HepG2 (cell line): Measurements from ENCODE around the gene PMVK. TPM values are rescaled to one million over a fixed set of nuclear protein-coding genes. Genes with fewer than 3 reads are reported as not detected.
A peak's percentile ranks its signal among the peaks of the same experiment; 100 is the strongest.

Experiments used
- ATAC-seq: fragments of 200-7000 bp; cut with Tn5 transposase; 3 replicates; pipeline ENCODE4 v1.9.1; 2020; ENCODE audit warnings: mild to moderate bottlenecking, moderate library complexity
- BruUV-seq: library from RNA; stranded (reverse); fragments of 400-500 nt; replicated peaks from 2 replicates; lab custom pipeline; 2021; lab: Mats Ljungman, UMichigan
- CTCF ChIA-PET: fragments of 300-600 bp; formaldehyde crosslinking; extraction: SDS; loops from one replicate; lab custom pipeline; 2021; ENCODE audit warnings: low total read pairs, inconsistent platforms, low intra/inter-chr PET ratio; lab: Yijun Ruan, JAX
- POLR2A ChIA-PET: fragments of 350-600 bp; sonication (Branson Sonifier 250); formaldehyde crosslinking; loops from one replicate; lab custom pipeline; 2020; ENCODE audit warnings: antibody characterized with exemption, inconsistent platforms; lab: Yijun Ruan, JAX
- DNase-seq: peaks from one replicate; pipeline ENCODE4 v3.0.0-alpha.2; 2015; ENCODE audit warnings: low spot score
- FAIRE-seq: peaks from 3 replicates; lab custom pipeline; 2011; peaks lifted over from hg19 to GRCh38; lab: Jason Lieb, UNC
- H2AFZ ChIP-seq: one replicate; pipeline ENCODE4 v1.6.1; 2011; ENCODE audit warnings: low read length, inconsistent platforms
- H3K27ac ChIP-seq: fragments of 300-600 bp; 3 replicates; pipeline ENCODE4 v1.8.0; 2011; ENCODE audit warnings: mixed run types, mild to moderate bottlenecking, mixed read lengths, low read length, inconsistent platforms; ENCODE audit not compliant: insufficient read depth; ENCODE audit errors: extremely low read length
- H3K27me3 ChIP-seq, 2 experiments: fragments of 200-600 bp in 1 of 2; 2 replicates in 1 of 2; 3 replicates in 1 of 2; pipeline versions ENCODE4 v1.6.0 to v1.8.0; 2011; ENCODE audit warnings: low read length in 2 of 2, mild to moderate bottlenecking in 2 of 2, moderate library complexity in 2 of 2, inconsistent platforms in 1 of 2; ENCODE audit not compliant: insufficient read depth in 2 of 2, control insufficient read depth in 1 of 2
- H3K36me3 ChIP-seq, 2 experiments: fragments of 200-600 bp in 1 of 2; replicated peaks in 1 of 2; 2 replicates in 1 of 2; 3 replicates in 1 of 2; pipeline versions ENCODE4 v1.5.1 to v1.8.0; 2011; ENCODE audit warnings: low read length in 2 of 2, inconsistent platforms in 1 of 2; ENCODE audit not compliant: insufficient read depth in 2 of 2, control insufficient read depth in 1 of 2
- H3K4me1 ChIP-seq: 2 replicates; pipeline ENCODE4 v1.5.1; 2012; ENCODE audit warnings: low read length, inconsistent platforms; ENCODE audit not compliant: insufficient read depth
- H3K4me2 ChIP-seq: 2 replicates; pipeline ENCODE4 v1.6.0; 2011; ENCODE audit warnings: low read depth, low read length, inconsistent platforms
- H3K4me3 ChIP-seq, 3 experiments: fragments of 200-600 bp in 1 of 3; sonication (generic), shearing (Covaris generic) in 1 of 3; replicated peaks in 1 of 3; 2 replicates each; pipeline ENCODE4 v1.5.1; 2011 to 2016; ENCODE audit warnings: low read length in 3 of 3, inconsistent platforms in 2 of 3, low read depth in 2 of 3, mild to moderate bottlenecking in 2 of 3, control low read depth in 1 of 3, mixed read lengths in 1 of 3; ENCODE audit not compliant: insufficient read depth in 1 of 3
- H3K79me2 ChIP-seq: one replicate; pipeline ENCODE4 v1.6.1; 2011; ENCODE audit warnings: low read length, inconsistent platforms; ENCODE audit not compliant: insufficient read depth
- H3K9ac ChIP-seq: 2 replicates; pipeline ENCODE4 v1.6.0; 2011; ENCODE audit warnings: mild to moderate bottlenecking, low read depth, low read length, inconsistent platforms; ENCODE audit not compliant: insufficient read depth
- H3K9me3 ChIP-seq: 2 replicates; pipeline ENCODE4 v1.5.1; 2012; ENCODE audit warnings: mild to moderate bottlenecking, low read length
- H4K20me1 ChIP-seq: 2 replicates; pipeline ENCODE4 v1.6.0; 2011; ENCODE audit warnings: inconsistent platforms, mild to moderate bottlenecking, low read length, moderate library complexity; ENCODE audit not compliant: insufficient read depth
- BORCS8-MEF2B ChIP-seq: sonication (generic); formaldehyde crosslinking; IDR thresholded peaks from 2 replicates; pipeline ENCODE4 v1.8.0; 2022; ENCODE audit warnings: mild to moderate bottlenecking, missing genetic modification reagents
- CBX1 ChIP-seq: IDR thresholded peaks from one replicate; pipeline ENCODE4 v1.6.1; 2016; ENCODE audit warnings: antibody characterized with exemption, low read depth
- ELF4 ChIP-seq: sonication (generic); formaldehyde crosslinking; IDR thresholded peaks from 2 replicates; pipeline ENCODE4 v1.5.0; 2020; ENCODE audit warnings: missing genetic modification reagents, mild to moderate bottlenecking, moderate library complexity, borderline replicate concordance
- EP300 ChIP-seq, 3 experiments: sonication (generic) in 1 of 3; formaldehyde crosslinking in 1 of 3; IDR thresholded peaks; 2 replicates each; pipeline versions ENCODE4 v1.5.1 to v1.6.1; 2011 to 2020; ENCODE audit warnings: low read depth in 2 of 3, low read length in 2 of 3, borderline replicate concordance in 1 of 3, improper control_type of control experiment in 1 of 3, mild to moderate bottlenecking in 1 of 3, missing genetic modification reagents in 1 of 3, moderate library complexity in 1 of 3
- GTF2F1 ChIP-seq: fragments of 150-350 bp; IDR thresholded peaks from 2 replicates; pipeline ENCODE4 v1.6.1; 2014; ENCODE audit warnings: low read length
- HHEX ChIP-seq: IDR thresholded peaks from 2 replicates; pipeline ENCODE4 v1.6.1; 2016; ENCODE audit warnings: control low read depth
- HMG20A ChIP-seq: IDR thresholded peaks from 2 replicates; pipeline ENCODE4 v1.6.1; 2016; ENCODE audit warnings: borderline replicate concordance
- KLF6 ChIP-seq: IDR thresholded peaks from 2 replicates; pipeline ENCODE4 v1.8.0; 2016; ENCODE audit warnings: missing biosample characterization, missing genetic modification reagents
- KMT2B ChIP-seq: IDR thresholded peaks from 2 replicates; pipeline ENCODE4 v1.6.1; 2016; ENCODE audit warnings: missing genetic modification reagents, missing compliant biosample characterization
- MXD4 ChIP-seq: IDR thresholded peaks from 2 replicates; pipeline ENCODE4 v1.6.1; 2016; ENCODE audit warnings: mild to moderate bottlenecking, missing biosample characterization, missing genetic modification reagents
- NFIB ChIP-seq: sonication (generic); formaldehyde crosslinking; IDR thresholded peaks from 2 replicates; pipeline ENCODE4 v1.9.0; 2021; ENCODE audit warnings: missing genetic modification reagents, mild to moderate bottlenecking, borderline replicate concordance
- NR0B2 ChIP-seq: sonication (generic); formaldehyde crosslinking; IDR thresholded peaks from 2 replicates; pipeline ENCODE4 v1.4.0; 2020; ENCODE audit warnings: mild to moderate bottlenecking, missing genetic modification reagents
- RBM39 ChIP-seq: fragments of 200-400 bp; formaldehyde crosslinking; IDR thresholded peaks from one replicate; pipeline ENCODE4 v1.6.1; 2018; ENCODE audit warnings: antibody characterized with exemption, mild to moderate bottlenecking, low read depth, low read length; ENCODE audit not compliant: poor library complexity, severe bottlenecking
- REXO4 ChIP-seq: sonication (generic); formaldehyde crosslinking; IDR thresholded peaks from 2 replicates; pipeline ENCODE4 v1.8.0; 2022; ENCODE audit warnings: missing genetic modification reagents, mild to moderate bottlenecking, borderline replicate concordance
- TFDP1 ChIP-seq: IDR thresholded peaks from 2 replicates; pipeline ENCODE4 v1.6.1; 2016; ENCODE audit warnings: missing compliant biosample characterization, missing genetic modification reagents, borderline replicate concordance
- UBTF ChIP-seq: sonication (generic); formaldehyde crosslinking; IDR thresholded peaks from 2 replicates; pipeline ENCODE4 v1.4.0; 2020; ENCODE audit warnings: mild to moderate bottlenecking, missing genetic modification reagents
- YEATS4 ChIP-seq: sonication (generic); formaldehyde crosslinking; IDR thresholded peaks from 2 replicates; pipeline ENCODE4 v1.4.0; 2020; ENCODE audit warnings: missing genetic modification reagents, borderline replicate concordance
- ZBTB7B ChIP-seq: sonication (generic); formaldehyde crosslinking; IDR thresholded peaks from 2 replicates; pipeline ENCODE4 v1.4.0; 2020; ENCODE audit warnings: missing genetic modification reagents
- ZNF205 ChIP-seq: IDR thresholded peaks from 2 replicates; pipeline ENCODE4 v1.6.1; 2018; ENCODE audit warnings: missing biosample characterization, missing genetic modification reagents
- ZNF562 ChIP-seq: sonication (generic); formaldehyde crosslinking; IDR thresholded peaks from 2 replicates; pipeline ENCODE4 v1.8.0; 2022; ENCODE audit warnings: missing genetic modification reagents, borderline replicate concordance
- WGBS: methylation state at CpG from one replicate; pipeline ENCODE4 v1.1.6; 2017; ENCODE audit warnings: low lambda C conversion rate; 5-methylcytosine and 5-hydroxymethylcytosine counted together
- in situ Hi-C: cut with HindIII; loops from 2 replicates; pipeline ENCODE4 v1.10.0; 2017; ENCODE audit warnings: low pct_unique_long_range_greater_than_20kb; ENCODE audit not compliant: extremely low pct_ligation_motif_present
- intact Hi-C: fragments of 100-400 bp; cut with micrococcal nuclease; formaldehyde crosslinking; loops from one replicate; pipeline ENCODE4 v1.10.0; 2022; ENCODE audit not compliant: unreplicated experiment
- polyA plus RNA-seq, 8 experiments: library from polyadenylated mRNA; depleted of rRNA in 3 of 8; stranded (reverse) in 7 of 8; unstranded in 1 of 8; fragments of >200 nt; fragmentation: Illumina TruSeq in 4 of 8; extraction: Trizol in 4 of 8; gene quantifications; 2 replicates each; pipeline versions ENCODE4 v1.2.1 to v1.2.3, GENCODE V29; 2011 to 2016; ENCODE audit warnings: low read depth in 4 of 8, missing spikeins in 1 of 8, mixed read lengths in 1 of 8; ENCODE audit not compliant: insufficient read depth in 1 of 8
- total RNA-seq, 5 experiments: library from RNA; depleted of rRNA; stranded (reverse); fragments of >200 nt; fragmentation: Illumina TruSeq; extraction: Trizol; gene quantifications; 2 replicates each; pipeline ENCODE4 v1.2.3, GENCODE V29; 2016; ENCODE audit warnings: low read depth in 1 of 5

Gene PMVK
- total and polyA plus RNA-seq, 2 of the 13 experiments (the other 11 are each of a cell fraction or from before 2014, with no cell fraction given): 3.9 to 12.6 TPM

- WGBS: 1% methylated on average over 39 of the region's 47 CpGs
- TF ChIP-seq UBTF (CRISPR knock-in tag) (no peak; the same call in 1 of the 2 replicates), GTF2F1 (no peak), HMG20A (CRISPR knock-in tag) (no peak), KMT2B (peak; percentile 80), KLF6 (CRISPR knock-in tag) (no peak; the same call in none of the 2 replicates), HHEX (CRISPR knock-in tag) (no peak), MXD4 (CRISPR knock-in tag) (peak; percentile 100), EP300 (IDR thresholded peaks at IDR 0.05; ENCODE audit: low read depth in 2 of 2, low read length in 2 of 2) (peak; percentile 8 to 23; a peak in 1 of 4 replicates), EP300 (CRISPR knock-in tag; IDR thresholded peaks at IDR 0.05; ENCODE audit: borderline replicate concordance) (no peak), REXO4 (CRISPR knock-in tag) (no peak; the same call in 1 of the 2 replicates), RBM39 (peak; percentile 61), NR0B2 (no peak; the same call in 1 of the 2 replicates), YEATS4 (CRISPR knock-in tag) (peak; percentile 17; the same call in 1 of the 2 replicates), ELF4 (CRISPR knock-in tag) (peak; percentile 69), BORCS8-MEF2B (CRISPR knock-in tag) (peak; percentile 91), ZNF205 (CRISPR knock-in tag) (no peak), ZBTB7B (peak; percentile 49), CBX1 (peak; percentile 20), TFDP1 (peak; percentile 99), NFIB (CRISPR knock-in tag) (no peak), ZNF562 (CRISPR knock-in tag) (no peak)
Measured at GRCh38 chr1:154974102-154974807, 37.7 kb upstream of the PMVK start, which contains the start of gene CKS1B. Gene CKS1B (plus strand): TSS chr1:154974681. CDS start chr1:154974746, 65 bp downstream.

More at GRCh38 chr1:154974102-154974807, 37.7 kb upstream of the PMVK start, which contains the start of gene CKS1B:
- peaks cover 0 to 13% of the 10 kb centered on the region in 2 experiments; a peak in 3 of 5 replicates for H3K36me3 ChIP-seq
- H2AFZ ChIP-seq: no peak within 1 kb of the TSS
- peak; percentile 83 for ATAC-seq
- ChIA-PET POLR2A (interaction anchor here (1.0 to 6.6 kb wide), 21 partner anchors 10 to 161 kb away, joined by 3 to 148 read pairs (median 11); partner anchors contain the start of genes ADAM15, FLAD1, LENEP and PBXIP1), CTCF (interaction anchor here (1.1 kb wide), 1 partner anchor 44 kb away, joined by 3 read pairs; no protein-coding TSS in a partner anchor)
- in situ Hi-C loops: no loop called here
- no peaks in the 10 kb centered on the region for H3K9me3 ChIP-seq
- H3K4me3 ChIP-seq: peak within 1 kb of the TSS; percentile 67 to 84 (median 72)
- H3K4me1 ChIP-seq: peaks cover 62% of the 10 kb centered on the region
- H3K4me2 ChIP-seq: peak within 1 kb of the TSS; percentile 100
- FAIRE-seq: peak; percentile 99
- H3K27me3 ChIP-seq: no peaks in the 10 kb centered on the region; a peak in 1 of 5 replicates
- peak; percentile 100 for DNase-seq
- peaks cover 65% of the 10 kb centered on the region for H3K79me2 ChIP-seq
- intact Hi-C loops: loop anchor here (2.0 kb wide), 1 partner anchor 89 kb away; the partner anchor contains the start of gene EFNA4
- BruUV-seq: no TSS peak
- H3K9ac ChIP-seq: peak within 1 kb of the TSS; percentile 98
- no peaks in the 10 kb centered on the region for H4K20me1 ChIP-seq
- H3K27ac ChIP-seq: peak within 1 kb of the TSS; percentile 100
